Measurements from ENCODE around the gene MRPL36. TPM values are rescaled to one million over a fixed set of nuclear protein-coding genes. Genes with fewer than 3 reads are reported as not detected.

The MRPL36 gene
- total and polyA plus RNA-seq, 2 donors (not counting 3 experiments of a cell fraction or from before 2014, with no cell fraction given), result 70.3 to 72.7 TPM

GRCh38 chr5:1748845-1749244 is 50.8 kb downstream of the MRPL36 start:
- TF ChIP-seq EZH2 (IDR thresholded peaks at IDR 0.05; ENCODE audit: borderline replicate concordance, low read depth, low read length, severe bottlenecking) (no peak), JUN (IDR thresholded peaks at IDR 0.05; ENCODE audit: borderline replicate concordance, insufficient read depth, insufficient read length, low read depth) (no peak), FOS (IDR thresholded peaks at IDR 0.05; ENCODE audit: borderline replicate concordance, insufficient read depth, low read length) (no peak), MYC (IDR thresholded peaks at IDR 0.05; ENCODE audit: low read depth, low read length) (no peak), POLR2A (IDR thresholded peaks at IDR 0.05; ENCODE audit: low read depth, low read length) (no peak), POLR2AphosphoS5 (IDR thresholded peaks at IDR 0.05; ENCODE audit: insufficient read depth, low read depth, low read length) (no peak), GATA2 (IDR thresholded peaks at IDR 0.05; ENCODE audit: insufficient read depth, insufficient read length, low read depth, low read length) (no peak)
- TF ChIP-seq, protein P1, sequence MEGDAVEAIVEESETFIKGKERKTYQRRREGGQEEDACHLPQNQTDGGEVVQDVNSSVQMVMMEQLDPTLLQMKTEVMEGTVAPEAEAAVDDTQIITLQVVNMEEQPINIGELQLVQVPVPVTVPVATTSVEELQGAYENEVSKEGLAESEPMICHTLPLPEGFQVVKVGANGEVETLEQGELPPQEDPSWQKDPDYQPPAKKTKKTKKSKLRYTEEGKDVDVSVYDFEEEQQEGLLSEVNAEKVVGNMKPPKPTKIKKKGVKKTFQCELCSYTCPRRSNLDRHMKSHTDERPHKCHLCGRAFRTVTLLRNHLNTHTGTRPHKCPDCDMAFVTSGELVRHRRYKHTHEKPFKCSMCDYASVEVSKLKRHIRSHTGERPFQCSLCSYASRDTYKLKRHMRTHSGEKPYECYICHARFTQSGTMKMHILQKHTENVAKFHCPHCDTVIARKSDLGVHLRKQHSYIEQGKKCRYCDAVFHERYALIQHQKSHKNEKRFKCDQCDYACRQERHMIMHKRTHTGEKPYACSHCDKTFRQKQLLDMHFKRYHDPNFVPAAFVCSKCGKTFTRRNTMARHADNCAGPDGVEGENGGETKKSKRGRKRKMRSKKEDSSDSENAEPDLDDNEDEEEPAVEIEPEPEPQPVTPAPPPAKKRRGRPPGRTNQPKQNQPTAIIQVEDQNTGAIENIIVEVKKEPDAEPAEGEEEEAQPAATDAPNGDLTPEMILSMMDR (IDR thresholded peaks at IDR 0.05; ENCODE audit: extremely low read depth in 1 of 2, insufficient read depth in 1 of 2, low read depth in 1 of 2, low read length in 2 of 2), result no peak
- TF ChIP-seq, protein P2, sequence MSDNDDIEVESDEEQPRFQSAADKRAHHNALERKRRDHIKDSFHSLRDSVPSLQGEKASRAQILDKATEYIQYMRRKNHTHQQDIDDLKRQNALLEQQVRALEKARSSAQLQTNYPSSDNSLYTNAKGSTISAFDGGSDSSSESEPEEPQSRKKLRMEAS (IDR thresholded peaks at IDR 0.05; ENCODE audit: insufficient read depth, insufficient read length), result no peak
- H3K36me3 ChIP-seq (ENCODE audit: control insufficient read depth in 2 of 2, extremely low read depth in 1 of 2, insufficient read depth in 2 of 2, low read length in 2 of 2), result no peaks in the 10 kb centered on the region
- H3K9me3 ChIP-seq (replicated peaks; ENCODE audit: control insufficient read depth, insufficient read depth, low read length), result no peaks in the 10 kb centered on the region
- CTCF ChIA-PET, result no interaction called here
- no TSS peak for BruUV-seq (replicated peaks)
- no peak overlapping the region for H3K27ac ChIP-seq (ENCODE audit: insufficient read depth, low read depth, low read length)
- intact Hi-C loops (cut with micrococcal nuclease), result no loop called here
- H2AFZ ChIP-seq (ENCODE audit: low read depth, low read length), result no peak overlapping the region
- no peak overlapping the region for H3K9ac ChIP-seq (replicated peaks; ENCODE audit: extremely low read depth, insufficient read depth, low read length)
- POLR2A ChIA-PET, result no interaction called here
- FAIRE-seq, result no peak
- no peak overlapping the region for H3K4me2 ChIP-seq (ENCODE audit: insufficient read depth, low read length)
- no peak for DNase-seq (ENCODE audit: low read depth, low spot score)
- no peaks in the 10 kb centered on the region for H4K20me1 ChIP-seq (replicated peaks; ENCODE audit: control insufficient read depth, extremely low read depth, insufficient read depth, low read length)
- H3K4me3 ChIP-seq (replicated peaks in 1 of 3; ENCODE audit: insufficient read depth in 1 of 3, low read depth in 1 of 3, low read length in 3 of 3), result no peak overlapping the region
- dilution Hi-C loops (cut with MboI; ENCODE audit: extremely low pct_ligation_motif_present, low sequenced_read_pairs), result no loop called here
- no peaks in the 10 kb centered on the region for H3K79me2 ChIP-seq (ENCODE audit: control insufficient read depth, insufficient read depth, low read length)
- no peaks in the 10 kb centered on the region for H3K4me1 ChIP-seq (ENCODE audit: control insufficient read depth, extremely low read depth, insufficient read depth, low read length)
- no peaks in the 10 kb centered on the region for H3K9me1 ChIP-seq (replicated peaks; ENCODE audit: control insufficient read depth, extremely low read depth, insufficient read depth, low read length)
- H3K27me3 ChIP-seq (ENCODE audit: control insufficient read depth in 2 of 2, insufficient read depth in 2 of 2, low read length in 2 of 2), result no peaks in the 10 kb centered on the region

Other genes with a start within 250 kb of the MRPL36 start
- gene NDUFS6, start 1.6 kb upstream of the MRPL36 start, total RNA-seq, result 42.5 and 49.9 TPM in 2 replicates
- 127 and 139 TPM in 2 replicates for gene NDUFS6, start 1.6 kb upstream of the MRPL36 start, polyA plus RNA-seq
- gene IRX4, start 83.1 kb upstream of the MRPL36 start, total RNA-seq, result not detected in 2 replicates
- not detected in 2 replicates for gene IRX4, start 83.1 kb upstream of the MRPL36 start, polyA plus RNA-seq

Data from endothelial cell of umbilical vein (primary cell).